ENCODE results near the gene EBF4.

EBF4 gene

DNA sequence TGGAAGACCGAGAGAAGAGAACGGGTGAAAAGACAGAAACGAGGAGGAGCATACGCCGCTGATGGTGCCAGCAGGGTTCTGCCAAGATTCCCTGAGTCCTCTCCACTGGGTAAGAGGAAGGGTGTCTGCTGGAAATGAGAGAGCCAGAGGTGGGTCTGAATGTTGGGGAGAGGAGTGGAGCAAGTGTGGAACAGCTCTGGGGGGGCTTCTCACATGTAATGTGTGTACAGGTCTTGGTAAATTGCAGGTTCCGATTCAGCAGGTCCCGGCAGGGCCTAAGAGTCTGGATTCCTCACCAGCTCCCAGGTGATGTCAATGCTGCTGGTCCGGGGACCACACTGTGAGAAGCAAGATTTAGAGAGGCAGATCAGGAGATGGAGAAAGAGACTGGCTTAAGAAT lies 1.5 kb upstream of the EBF4 start:
- no peak overlapping the region for H3K4me3 ChIP-seq (replicated peaks; ENCODE audit: low read depth, low read length)
- DNase-seq (ENCODE audit: low read depth), result no peak
- TF ChIP-seq, protein P1, sequence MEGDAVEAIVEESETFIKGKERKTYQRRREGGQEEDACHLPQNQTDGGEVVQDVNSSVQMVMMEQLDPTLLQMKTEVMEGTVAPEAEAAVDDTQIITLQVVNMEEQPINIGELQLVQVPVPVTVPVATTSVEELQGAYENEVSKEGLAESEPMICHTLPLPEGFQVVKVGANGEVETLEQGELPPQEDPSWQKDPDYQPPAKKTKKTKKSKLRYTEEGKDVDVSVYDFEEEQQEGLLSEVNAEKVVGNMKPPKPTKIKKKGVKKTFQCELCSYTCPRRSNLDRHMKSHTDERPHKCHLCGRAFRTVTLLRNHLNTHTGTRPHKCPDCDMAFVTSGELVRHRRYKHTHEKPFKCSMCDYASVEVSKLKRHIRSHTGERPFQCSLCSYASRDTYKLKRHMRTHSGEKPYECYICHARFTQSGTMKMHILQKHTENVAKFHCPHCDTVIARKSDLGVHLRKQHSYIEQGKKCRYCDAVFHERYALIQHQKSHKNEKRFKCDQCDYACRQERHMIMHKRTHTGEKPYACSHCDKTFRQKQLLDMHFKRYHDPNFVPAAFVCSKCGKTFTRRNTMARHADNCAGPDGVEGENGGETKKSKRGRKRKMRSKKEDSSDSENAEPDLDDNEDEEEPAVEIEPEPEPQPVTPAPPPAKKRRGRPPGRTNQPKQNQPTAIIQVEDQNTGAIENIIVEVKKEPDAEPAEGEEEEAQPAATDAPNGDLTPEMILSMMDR (IDR thresholded peaks at IDR 0.05; ENCODE audit: low read length, missing control alignments), result no peak

DNA sequence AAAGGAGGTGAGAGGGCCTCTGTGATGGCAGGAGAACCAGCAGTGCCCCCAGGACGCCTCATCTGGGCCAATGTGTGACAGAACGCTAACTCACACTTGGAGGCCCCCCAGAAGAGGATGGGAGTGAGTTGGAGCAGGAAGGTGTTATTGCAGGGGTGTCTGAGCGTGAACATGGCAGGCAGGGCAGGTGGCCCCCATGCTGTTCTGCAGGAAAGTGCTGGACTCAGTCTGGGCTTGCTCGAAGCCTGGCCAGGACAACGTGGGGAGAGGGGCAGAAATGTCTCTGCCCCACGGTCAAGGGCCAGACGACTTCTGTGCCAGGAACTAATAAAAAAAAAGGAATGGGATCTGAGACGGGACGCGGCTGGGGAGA lies 931 bp upstream of the EBF4 start:
- DNase-seq (ENCODE audit: low read depth), result no peak
- peak overlapping the region; percentile 38 for H3K4me3 ChIP-seq (replicated peaks; ENCODE audit: low read depth, low read length)
- TF ChIP-seq, protein P1 (IDR thresholded peaks at IDR 0.05; ENCODE audit: low read length, missing control alignments), result no peak

DNA sequence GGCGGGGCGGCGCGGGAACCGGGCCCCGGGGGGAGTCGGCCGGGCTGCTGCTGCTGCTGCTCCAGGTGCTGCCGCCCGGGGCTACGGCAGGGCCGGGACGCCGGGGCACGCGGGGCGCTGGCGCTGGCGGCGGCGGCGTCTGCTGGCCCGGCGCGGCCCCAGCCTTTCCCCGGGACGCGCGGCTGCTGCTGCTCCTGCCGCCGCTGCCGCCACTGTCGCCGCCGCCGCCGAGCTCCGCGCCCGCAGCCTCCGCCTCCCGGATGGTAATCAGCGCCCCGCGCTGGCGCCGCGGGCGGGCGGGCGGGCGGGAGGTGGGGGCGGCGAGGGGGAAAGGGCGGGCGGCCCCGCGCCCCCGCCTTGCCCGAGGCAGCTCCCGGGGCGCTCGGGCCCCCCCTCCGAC lies 306 bp downstream of the EBF4 start:
- no peak for DNase-seq (ENCODE audit: low read depth)
- no peak overlapping the region for H3K4me3 ChIP-seq (replicated peaks; ENCODE audit: low read depth, low read length)
- TF ChIP-seq, protein P1 (IDR thresholded peaks at IDR 0.05; ENCODE audit: low read length, missing control alignments), result no peak

DNA sequence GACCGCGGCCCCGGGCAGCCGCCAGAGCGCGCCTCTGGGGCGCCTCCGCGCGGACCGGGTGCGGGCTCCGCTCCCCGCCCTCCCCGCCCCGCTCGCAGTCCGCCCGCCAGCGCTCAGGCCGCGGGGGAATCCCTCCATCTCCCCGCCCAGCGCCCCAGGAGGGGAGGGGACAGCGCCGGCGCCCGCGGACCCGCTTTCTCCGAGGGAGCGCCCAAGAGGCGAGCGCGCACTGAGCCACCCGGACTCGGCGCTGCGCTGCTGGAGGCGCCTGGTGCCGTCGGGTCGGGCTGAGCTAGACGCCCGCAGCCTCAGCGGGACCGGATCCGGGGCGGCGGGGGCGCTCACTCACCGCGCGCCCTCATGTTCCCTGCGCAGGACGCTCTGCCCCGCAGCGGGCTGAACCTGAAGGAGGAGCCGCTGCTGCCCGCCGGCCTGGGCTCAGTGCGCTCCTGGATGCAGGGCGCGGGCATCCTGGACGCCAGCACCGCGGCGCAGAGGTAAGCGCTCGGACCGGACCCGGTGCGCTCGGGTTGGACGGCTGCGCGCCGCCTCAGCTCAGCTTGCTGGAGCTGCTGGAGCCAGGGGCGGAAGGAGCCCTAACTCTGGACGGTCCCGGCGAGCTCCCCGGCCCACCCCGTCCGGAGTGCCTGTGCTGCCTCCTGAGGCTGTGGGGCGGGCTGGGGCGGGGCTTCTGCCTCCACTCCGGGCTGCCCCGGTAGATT lies 867 bp downstream of the EBF4 start:
- DNase-seq (ENCODE audit: low read depth), result peak; percentile 4
- TF ChIP-seq, protein P1 (IDR thresholded peaks at IDR 0.05; ENCODE audit: low read length, missing control alignments), result no peak
- peak overlapping the region; percentile 14 for H3K4me3 ChIP-seq (replicated peaks; ENCODE audit: low read depth, low read length)

DNA sequence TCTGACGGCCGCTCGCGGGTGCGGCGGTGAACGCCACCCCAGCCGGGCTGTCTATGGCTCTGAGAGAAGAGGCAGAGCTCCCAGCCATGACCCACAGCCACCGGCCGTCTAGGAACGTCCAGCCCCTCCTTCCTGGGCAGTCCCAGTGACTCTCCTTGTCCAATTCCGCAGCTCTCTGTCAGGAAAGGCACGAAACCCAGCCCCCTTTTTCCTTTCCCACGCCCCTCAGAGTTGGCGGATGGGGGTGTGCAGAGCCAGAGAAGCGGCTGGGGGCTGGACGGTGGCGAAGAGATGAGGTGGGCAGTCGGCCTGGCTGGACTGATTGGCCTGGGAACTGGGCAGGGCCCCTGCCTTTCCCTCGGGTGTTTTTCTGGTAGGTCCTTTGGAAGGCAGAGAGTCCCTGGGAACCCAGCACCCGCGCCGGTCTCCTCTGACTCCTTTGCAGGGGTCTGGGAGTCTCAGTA lies 1.5 kb downstream of the EBF4 start:
- no peak for DNase-seq (ENCODE audit: low read depth)
- TF ChIP-seq, protein P1 (IDR thresholded peaks at IDR 0.05; ENCODE audit: low read length, missing control alignments), result no peak
- H3K4me3 ChIP-seq (replicated peaks; ENCODE audit: low read depth, low read length), result no peak overlapping the region

DNA sequence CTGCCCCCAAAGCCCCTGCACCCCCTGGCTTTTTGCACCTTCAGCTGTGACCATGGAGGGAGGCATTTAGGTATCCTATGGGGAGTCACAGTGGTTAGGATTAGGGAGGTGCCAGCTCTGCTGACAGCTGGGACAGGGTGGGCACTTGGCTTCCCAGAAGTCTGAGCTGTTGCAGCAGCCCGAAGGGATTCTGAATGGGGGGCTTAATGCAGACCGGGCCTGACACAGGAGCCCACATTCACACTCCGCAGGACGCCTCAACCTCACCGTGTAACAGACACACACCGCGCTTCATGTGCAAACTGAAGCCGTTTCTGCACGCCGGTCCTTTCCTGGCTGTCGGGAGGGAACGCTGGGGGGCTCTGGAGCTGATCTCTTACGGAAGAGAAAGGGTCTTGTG lies 1.9 kb downstream of the EBF4 start:
- TF ChIP-seq, protein P1 (IDR thresholded peaks at IDR 0.05; ENCODE audit: low read length, missing control alignments), result no peak
- no peak overlapping the region for H3K4me3 ChIP-seq (replicated peaks; ENCODE audit: low read depth, low read length)
- DNase-seq (ENCODE audit: low read depth), result no peak

Data from fibroblast of pulmonary artery (primary cell).